AG08396 (cell line): ENCODE measurements around the gene GPC6.

Source experiments
- DNase-seq: peaks from one replicate; pipeline ENCODE4 v3.0.0; 2012; ENCODE audit warnings: low spot score, mixed read lengths

GPC6 gene

DNA sequence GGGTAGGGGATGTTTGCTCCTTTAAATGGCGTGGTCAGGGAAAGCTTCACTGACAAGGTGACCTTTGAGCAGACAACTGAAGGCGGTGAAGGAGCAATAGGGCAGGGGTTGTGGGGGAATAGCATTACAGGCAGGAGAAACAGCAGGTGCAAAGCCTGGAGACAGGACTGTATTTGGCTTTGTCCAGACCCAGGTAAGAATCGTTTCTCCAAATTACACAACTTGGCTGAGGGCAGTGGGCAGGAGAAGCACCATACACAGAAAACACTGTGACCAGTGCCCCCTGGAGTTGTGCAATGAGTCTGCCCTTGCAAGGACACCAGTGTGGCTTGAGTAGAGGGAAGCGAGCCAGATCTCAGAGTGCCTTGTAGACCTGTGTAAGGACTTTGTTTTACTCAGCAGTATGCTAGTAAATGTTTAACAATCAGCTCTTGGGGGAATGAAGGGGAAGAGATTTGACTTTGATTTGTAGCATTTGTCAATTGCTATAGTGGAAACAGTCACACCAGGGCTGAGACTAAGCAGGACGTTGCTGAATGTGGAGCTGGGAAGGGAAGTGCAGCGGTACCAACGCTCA lies 892.8 kb downstream of the GPC6 start:
- DNase-seq = no peak

DNA sequence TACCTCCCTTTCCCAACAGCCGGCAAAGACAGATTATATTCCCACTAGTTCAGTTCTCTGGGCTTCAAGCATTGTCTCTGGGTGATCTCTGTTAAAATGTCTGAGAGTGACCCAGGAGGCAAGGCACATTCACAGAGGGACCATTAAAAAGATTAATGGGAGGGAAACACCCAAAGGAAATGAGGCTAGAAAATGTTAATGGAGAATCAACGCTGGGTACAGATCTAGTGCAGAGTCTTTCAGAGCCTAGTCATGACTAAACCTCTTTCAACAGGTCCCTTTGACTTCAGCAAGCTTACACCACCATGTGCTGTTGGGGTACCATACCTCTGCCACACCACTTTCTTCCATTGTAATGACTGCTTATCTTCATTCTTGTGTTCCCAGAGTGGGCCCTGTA lies 894.3 kb downstream of the GPC6 start:
- DNase-seq = no peak

DNA sequence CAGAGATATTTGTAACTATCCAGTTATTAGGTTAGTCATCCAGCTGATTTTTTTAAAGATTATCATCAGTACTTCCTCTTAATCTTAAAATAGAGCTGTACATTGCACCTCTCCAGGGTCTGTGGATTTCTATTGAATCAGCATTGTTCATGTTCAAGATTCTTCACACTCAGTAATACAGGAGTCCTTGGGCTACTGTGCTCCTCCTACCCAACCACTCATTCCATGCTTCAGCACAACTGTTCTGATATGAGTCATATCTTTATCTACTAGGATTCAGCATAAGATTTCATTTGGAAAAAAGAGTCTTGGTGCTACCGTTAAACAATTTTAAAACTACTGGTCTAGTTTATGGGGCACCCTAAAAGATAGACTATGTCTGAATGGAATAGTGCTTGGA lies 895.1 kb downstream of the GPC6 start:
- peak; percentile 25 for DNase-seq

DNA sequence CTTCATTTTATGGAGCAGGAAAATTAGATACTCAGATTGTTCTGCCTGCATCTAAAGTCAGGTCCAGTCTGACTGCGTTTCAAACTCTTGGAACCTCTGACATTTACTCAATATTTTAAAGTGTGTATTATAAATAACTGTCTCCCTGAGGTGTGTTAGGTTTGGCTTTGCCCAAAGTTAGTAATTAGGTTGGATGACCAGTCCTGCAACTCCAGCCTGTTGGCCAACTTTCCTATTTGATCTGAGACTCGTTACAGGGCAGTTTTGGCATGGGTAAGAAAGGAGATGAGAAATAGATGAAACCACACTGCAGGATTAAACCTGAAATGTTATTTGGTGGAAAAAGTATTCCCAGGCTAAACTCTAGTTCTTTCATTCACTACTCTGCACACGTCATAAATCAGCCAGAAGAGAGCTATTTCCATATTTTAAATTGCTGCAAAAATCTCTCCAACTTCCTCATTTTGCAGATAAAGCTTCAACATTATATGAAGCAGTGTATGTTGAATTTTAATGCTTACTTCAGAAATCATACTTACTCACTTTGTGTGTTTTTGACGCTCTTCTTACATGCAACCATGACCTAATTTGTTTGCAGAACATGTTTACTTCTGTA lies 895.8 kb downstream of the GPC6 start:
- no peak for DNase-seq

DNA sequence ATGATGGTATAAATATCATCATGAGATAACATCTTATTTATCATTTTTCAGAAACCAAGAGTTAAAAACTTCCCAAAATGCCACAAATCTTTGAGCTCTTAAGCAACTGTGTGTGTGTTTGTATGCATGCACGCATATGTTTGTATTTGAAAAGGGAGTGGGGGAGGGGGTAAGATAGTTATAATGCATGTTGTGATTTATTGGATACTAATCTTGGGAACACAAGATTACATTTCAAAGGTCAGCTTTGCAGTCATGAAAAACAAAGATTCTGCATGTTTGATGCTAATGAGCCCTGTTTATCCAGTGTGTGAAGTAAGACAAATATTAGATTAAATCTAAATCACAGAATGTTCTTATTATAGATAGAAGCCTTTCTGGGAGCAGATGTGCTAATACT lies 897.0 kb downstream of the GPC6 start:
- DNase-seq = no peak

DNA sequence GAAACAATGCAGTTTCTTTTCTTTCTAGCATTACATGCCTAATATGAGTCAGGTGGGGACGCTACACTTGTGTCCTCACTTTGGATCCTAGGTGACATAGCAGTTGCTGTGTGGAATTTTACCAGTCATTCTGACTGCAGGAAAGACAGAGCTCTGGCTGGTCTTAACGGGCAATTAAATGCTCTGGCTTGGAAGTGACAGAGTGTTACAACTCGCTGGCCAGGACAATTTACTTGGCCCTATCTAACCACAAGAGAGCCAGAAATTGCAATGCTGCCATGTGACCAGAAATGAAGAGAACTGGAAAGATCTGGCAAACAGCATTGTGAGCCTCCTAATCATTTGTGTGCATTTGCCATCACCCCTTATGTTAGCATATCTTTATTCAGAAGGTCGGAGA lies 901.8 kb downstream of the GPC6 start:
- no peak for DNase-seq

DNA sequence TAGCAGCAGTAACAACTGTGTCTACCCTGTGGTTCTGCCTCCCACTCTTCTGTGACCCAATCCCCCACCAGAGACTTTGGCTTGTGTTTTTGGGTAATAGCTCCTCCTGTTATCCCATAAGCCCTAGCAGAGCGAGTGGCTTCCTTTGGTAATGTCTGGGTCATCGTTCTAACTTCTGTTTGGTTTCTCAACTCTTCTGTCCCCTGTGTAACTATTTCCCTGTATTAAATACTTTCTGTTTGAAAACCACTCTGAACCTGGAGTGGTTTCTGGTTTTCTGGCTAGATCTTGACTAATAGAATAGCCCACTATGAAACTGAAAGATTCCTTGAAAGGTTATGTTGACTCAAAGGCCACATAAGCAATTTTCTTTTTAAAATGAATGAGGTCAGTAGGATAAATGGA lies 902.9 kb downstream of the GPC6 start:
- DNase-seq = no peak

DNA sequence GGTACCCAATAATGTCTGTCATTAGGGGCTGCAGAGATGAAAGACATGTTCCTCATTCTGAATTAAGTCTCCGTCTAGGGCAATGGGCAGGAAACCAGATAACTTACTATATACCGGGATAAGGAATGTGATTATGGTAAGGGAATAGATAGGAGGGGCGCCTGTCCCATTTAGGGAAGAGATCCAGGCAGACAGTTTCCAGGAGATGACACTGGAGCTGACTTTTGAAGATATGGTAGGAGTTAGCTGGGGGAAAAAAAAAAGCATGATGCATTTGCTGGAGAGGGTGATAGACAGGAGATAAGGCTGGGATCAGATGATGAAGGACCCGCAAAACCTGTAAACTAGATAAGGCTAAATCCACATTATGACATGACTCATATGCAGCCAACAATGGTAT lies 912.2 kb downstream of the GPC6 start:
- DNase-seq = no peak

DNA sequence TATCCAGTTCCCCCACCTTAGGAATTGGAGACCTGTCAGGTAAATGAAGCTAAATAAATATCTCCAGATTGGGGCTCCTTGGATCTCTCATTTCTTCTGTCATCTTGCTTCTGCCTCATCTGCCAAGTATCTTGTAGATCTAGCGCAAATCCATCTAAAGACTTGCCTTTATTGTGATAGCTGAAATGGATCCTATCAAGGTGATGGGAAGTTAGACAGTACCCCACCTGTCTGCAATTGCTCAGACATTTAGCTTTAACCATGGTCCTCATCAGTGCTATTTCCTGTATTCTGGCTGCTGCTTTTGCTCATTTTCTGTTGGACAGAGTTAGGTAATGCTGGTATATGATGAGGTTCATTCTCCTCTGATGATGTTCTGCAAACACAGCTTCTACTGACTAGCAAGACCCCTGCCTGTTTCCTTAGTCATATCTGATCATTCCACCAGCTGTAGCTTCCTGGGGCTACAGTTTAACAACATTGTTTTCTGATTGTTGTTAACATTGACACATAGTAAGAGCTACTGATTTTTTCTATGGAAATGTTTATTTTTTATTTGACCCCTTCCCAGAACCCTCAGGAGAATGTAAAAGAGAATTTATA lies 912.9 kb downstream of the GPC6 start:
- no peak for DNase-seq

DNA sequence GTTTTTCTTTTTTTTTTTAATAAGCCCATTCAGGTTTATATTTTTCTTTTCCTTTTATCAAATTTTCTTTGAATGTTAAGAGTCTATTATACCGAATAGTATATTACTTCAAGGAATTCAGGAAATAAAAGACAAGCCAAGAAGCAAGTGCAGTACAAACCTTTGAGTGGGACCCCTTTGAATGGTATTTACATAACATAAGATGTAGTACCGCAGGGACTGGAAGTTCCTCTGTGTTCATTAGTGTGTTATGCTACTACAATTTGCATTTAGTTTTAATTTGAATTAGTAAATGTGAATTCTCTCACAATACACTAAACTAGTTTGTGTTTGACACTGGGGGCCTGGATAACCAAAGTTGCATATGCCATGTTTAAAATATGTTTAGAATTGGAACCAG lies 913.4 kb downstream of the GPC6 start:
- no peak for DNase-seq

DNA sequence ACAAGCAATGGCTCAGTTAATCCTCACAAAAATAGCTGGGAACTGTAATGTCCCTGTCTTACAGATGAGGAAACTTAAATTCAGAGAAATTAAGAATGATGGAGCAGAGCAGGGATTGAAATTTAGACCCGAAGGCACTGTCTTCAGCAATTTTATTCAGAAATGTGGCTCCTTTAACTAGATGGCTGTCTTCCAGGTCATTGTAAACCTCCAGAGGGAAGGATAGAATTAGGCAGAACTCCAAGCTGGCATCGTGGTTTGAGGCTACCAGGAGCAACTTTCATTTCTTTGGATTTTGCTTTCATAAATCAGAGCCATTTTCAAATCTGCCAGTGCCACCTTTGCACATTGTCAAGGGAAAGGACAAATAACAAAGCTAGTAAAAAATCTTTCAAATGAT lies 913.9 kb downstream of the GPC6 start:
- DNase-seq = no peak

DNA sequence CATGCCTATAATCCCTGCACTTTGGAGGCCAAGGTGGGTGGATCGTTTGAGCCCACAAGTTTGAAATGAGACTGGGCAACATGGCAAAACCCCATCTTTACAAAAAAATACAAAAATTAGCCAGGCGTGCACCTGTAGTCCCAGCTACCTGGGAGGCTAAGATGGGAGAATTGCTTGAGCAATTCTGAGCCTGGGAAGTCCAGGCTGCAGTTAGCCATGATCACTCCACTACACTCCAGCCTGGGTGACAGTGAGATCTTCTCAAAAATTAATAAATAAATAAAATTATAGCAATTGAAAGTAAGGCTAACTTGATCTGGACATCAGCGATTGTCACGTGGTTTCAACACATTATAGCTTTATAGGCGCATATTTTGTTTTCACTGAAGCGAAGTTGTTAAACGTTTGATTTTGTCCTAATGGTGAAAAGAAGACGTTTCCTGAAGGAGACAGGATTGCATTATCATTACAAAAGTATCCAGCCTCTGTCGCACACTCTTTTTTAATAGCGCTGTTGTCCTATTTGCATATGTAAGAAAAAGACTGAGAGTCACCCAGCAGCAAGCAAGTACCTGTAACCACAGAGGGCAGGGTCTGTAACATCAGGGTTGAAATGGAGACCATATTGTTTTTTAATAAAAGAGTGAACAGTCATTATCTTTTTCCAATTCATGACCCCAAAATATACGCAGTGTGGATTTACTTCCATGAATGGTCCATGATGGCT lies 917.2 kb downstream of the GPC6 start:
- DNase-seq = no peak

DNA sequence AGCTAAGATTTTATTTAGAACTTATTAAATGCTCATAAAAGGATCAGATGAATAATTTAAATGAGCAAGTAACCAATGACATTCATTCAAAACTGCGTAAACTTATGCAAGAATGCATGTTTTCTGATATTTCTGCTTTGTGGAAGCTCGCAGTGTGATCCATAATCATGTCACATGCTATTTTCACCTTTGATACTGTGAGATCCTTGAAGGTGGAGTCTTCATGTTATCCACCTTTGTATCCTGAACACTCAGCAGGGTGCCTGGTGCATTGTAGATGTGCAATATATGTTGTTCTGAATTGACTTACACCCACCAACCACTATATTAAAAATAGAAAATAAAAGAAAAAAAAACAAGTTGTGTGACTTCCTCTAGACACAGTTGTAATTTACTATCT lies 919.4 kb downstream of the GPC6 start:
- DNase-seq = no peak

DNA sequence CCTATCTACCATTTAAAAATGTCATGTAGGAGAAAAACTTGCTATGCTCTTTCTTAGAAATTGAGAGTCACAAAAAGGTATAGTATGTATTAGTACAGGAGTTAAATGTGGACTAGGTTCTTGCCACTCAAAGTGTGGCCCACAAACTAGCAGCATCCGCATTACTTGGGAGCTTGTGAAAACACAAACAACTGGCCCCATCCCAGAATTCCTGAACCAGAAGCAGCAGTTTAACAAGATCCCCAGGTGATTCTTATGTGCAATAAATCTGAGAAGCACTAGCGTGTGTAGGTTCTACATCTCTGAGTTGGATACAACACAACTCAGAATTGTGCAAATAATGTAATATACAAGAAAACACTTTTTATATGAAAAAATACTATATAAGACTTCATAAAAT lies 927.0 kb downstream of the GPC6 start:
- DNase-seq = no peak

DNA sequence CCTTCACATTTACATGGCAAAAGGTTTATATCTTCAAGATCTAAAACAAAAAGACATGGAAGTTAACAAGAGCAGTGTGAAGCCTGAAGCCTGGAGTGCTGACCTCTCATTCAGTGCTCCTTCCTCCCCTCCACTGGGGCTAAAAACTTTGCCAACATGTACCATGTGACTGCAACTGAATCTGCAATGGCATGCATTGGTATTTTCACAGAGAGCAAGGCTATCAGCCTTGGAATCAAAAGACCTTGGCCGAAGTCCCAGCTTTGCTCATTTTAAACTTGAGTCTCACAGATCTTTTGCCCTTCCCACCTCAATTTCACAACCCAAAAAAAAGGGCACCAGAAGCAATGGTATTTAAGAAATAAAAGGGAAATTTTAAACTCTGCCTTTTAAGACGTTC lies 927.8 kb downstream of the GPC6 start:
- DNase-seq = peak; percentile 20

DNA sequence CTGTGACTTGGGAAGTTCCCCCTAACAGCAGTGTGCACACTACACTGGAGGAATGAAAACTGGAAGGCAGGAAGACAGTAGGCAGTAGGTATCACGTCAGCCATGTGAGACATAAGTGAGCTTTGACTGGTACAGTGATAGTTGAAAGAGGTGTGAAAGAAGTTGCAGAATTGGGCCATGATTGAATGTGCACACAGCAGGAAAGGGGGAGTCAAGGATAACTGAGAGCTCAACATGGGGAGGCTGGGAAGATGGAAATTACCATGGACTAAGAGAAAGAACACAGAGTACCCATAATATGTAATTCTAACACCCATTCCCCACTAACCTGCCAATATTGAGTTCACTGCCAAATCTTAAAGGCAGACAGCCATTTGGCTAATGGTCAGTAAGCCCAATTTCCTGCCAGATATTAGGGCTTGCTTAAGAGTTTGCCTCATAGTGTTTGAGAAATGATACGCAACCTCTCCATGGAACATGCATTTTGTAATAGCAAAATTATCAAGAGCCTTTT lies 931.2 kb downstream of the GPC6 start:
- no peak for DNase-seq

DNA sequence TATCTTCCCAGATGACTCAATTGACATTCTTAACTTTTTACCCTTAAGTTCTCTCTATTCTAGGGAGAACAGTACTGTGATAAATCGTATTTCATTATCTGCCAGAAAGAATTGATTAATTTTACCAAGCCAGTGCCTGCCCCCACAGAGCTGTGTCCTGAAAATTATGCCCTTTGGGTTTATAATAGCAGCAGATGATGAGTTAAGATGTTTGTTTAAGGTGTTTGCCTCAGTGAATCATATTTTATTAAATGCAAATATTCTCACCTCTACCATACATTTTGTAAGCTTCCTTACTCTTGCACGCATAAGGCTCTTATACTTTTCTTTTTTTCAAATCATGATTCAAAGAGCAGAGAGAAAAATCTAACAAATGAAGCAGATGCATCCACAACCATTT lies 934.3 kb downstream of the GPC6 start:
- DNase-seq = no peak

DNA sequence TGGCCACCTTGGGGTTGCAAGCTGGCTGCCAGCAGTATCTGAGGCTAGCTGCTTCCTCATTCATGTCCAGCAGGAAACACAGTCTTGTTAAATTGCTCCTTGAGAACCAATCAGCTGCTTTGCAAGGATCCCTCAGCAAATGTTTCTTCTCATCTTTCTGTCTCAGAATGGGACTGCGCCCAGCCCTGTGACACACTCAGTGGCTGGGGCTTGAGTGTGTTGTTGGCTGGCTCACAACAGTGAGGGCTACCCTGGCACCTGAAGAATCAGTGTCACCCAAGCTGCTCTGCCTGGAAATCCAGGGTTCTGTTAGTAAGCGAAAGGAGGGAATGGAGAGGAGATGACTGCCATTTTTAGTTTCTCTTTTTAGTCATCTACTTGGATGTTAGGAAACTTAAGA lies 935.7 kb downstream of the GPC6 start:
- DNase-seq = no peak

DNA sequence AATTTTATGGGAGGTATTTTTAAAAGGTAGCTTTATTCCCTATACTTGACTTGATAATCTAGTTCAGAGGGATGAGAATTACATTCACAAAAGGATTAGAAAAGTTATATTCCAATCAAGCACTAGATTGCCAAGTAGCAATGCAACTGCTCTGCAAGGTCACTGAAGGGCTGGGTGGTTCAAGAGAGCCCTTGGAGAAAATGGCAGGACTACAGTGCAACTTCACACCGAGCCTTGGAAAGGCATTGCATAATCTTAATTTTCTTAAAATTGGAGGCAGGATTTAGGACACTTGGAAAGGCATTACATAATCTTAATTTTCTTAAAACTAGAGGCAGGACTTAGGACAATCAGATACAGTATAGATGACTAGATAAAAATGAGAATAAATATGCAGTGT lies 936.9 kb downstream of the GPC6 start:
- DNase-seq = no peak

DNA sequence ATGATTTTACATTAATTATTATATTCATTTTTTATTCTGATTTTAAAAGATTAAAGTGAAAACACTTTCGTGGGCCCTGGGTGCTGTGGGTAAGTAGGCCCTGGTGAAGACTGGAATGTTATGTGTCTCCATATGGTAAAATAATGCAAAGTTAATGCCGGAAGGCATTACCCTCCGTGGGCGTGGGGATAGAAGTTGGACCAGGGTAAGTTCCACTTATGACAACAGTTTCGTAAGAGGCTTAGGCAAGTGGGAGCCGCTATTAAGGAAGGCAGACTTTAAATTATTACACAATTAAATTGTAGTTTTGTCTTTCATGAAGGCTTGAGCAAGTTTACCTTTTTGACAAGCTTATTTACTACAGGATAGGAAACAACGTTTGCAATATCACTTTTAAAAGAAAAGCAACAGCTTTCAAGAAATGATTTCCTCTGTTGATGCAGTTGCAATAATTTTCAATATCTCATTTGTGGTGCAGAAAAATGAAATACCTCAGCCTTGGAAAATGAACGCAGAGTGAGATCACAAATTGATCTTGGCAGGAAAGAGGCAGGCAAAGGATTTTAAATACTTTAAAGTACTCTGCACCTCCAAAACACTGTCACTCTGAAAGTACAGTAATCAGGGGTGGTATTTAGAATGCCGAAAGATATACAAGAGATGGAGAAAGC lies 942.3 kb downstream of the GPC6 start:
- DNase-seq = no peak

DNA sequence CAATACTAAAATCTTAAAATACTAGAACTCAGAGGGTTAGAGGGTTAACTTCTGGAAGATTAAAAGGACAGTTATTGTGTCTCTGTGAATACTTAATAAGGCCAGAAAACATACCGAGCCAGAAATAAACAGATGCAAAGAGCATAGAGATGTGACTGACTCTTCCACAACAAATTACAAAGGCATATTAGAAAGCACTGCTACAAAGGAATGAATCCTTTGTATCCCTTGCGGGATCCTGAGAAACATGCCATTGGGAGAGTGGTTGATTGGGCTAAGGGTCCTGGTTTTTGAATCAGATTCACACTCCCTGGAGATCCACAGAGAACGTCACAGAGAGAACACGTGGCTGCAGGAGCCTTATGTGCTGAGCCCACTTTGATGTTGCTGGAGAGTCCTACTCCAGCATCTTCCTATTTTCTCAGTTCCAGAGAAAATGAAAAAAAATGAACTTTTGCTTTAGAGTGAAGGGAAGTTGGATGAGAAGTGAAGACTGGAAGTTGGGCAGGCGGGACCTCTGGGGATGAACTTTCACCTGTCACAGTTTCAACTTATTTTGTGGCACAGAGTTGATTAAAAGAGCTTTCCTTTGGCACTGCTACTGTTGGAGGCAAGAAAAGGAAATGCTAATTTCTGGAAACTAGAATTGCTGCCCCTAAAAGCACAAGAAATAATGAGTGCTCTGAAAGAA lies 943.0 kb downstream of the GPC6 start:
- no peak for DNase-seq

DNA sequence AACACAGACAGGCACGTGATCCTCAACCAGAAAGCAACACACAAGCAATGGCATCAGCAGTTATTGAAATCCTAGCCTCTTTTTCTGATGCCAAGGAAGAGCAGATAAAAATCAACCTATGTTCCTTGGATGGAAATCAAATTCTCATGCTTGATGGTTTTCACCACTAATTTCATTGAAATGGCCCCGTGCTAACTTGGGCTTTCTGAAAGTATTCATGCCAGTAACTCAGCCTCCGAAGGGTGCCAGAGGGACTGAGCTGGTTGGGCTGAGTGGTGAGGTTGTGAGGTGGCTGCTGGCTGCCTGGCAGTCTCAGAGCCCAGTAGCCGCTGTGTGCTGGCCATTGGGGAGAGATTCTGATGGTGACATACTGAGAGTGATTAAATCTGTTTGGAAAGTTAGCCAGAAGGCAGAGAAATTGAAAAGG lies 943.6 kb downstream of the GPC6 start:
- peak; percentile 31 for DNase-seq
